Lung (tissue), 12 donors: ENCODE results near the gene RSPRY1. TPM values are rescaled to one million over a fixed set of nuclear protein-coding genes. Genes with fewer than 3 reads are reported as not detected.
A peak's percentile ranks its signal among the peaks of the same experiment; 100 is the strongest.

ENCODE experiments used
- ATAC-seq: fragments of 200-7000 bp; cut with Tn5 transposase; one replicate; pipeline ENCODE4 v1.9.1; 2020; ENCODE audit warnings: moderate number of reproducible peaks; ENCODE audit not compliant: insufficient read depth, low FRiP score
- DNase-seq, 3 donors: peaks; one replicate each; pipeline ENCODE4 v3.0.0-alpha.2; 2013 to 2017
- H3K27ac ChIP-seq, 2 donors: one replicate each; pipeline ENCODE4 v1.5.1; 2013; ENCODE audit warnings: mild to moderate bottlenecking in 2 of 2, moderate library complexity in 2 of 2, control low read depth in 1 of 2, inconsistent platforms in 1 of 2, low read depth in 1 of 2, low read length in 1 of 2
- H3K27me3 ChIP-seq, 3 donors: one replicate each; pipeline ENCODE4 v1.5.1; 2013; ENCODE audit warnings: low read length in 2 of 3; ENCODE audit not compliant: control insufficient read depth in 3 of 3, insufficient read depth in 3 of 3
- H3K36me3 ChIP-seq, 4 donors: one replicate each; pipeline ENCODE4 v1.5.1; 2013; ENCODE audit warnings: low read length in 4 of 4, mild to moderate bottlenecking in 1 of 4, moderate library complexity in 1 of 4; ENCODE audit not compliant: control insufficient read depth in 4 of 4, insufficient read depth in 4 of 4
- H3K4me1 ChIP-seq, 5 donors: one replicate each; pipeline ENCODE4 v1.5.1; 2013; ENCODE audit warnings: low read length in 5 of 5, mild to moderate bottlenecking in 2 of 5, moderate library complexity in 1 of 5; ENCODE audit not compliant: control insufficient read depth in 5 of 5, insufficient read depth in 5 of 5
- H3K4me3 ChIP-seq: one replicate; pipeline ENCODE4 v1.5.1; 2013; ENCODE audit warnings: mild to moderate bottlenecking, control low read depth, moderate library complexity
- H3K9ac ChIP-seq, 2 donors: one replicate each; pipeline ENCODE4 v1.5.1; 2013; ENCODE audit warnings: low read length in 2 of 2, control low read depth in 1 of 2; ENCODE audit not compliant: insufficient read depth in 1 of 2
- H3K9me3 ChIP-seq, 4 donors: one replicate each; pipeline ENCODE4 v1.5.1; 2013; ENCODE audit warnings: low read length in 3 of 4, mild to moderate bottlenecking in 1 of 4, moderate library complexity in 1 of 4; ENCODE audit not compliant: control insufficient read depth in 4 of 4, insufficient read depth in 3 of 4
- CTCF ChIP-seq: IDR thresholded peaks from 2 replicates; pipeline ENCODE4 v1.5.1; 2012; ENCODE audit warnings: mild to moderate bottlenecking; ENCODE audit errors: control extremely low read depth, extremely low read depth
- WGBS, 2 donors: extraction: QIAGEN DNeasy Blood & Tissue Kit; methylation state at CpG; one replicate each; pipeline ENCODE4 v1.1.7; 2013; 5-methylcytosine and 5-hydroxymethylcytosine counted together
- polyA plus RNA-seq, 2 donors: library from polyadenylated mRNA; stranded (reverse); fragments of 200-250 nt; gene quantifications; one replicate each; pipeline ENCODE4 v1.2.1, GENCODE V29; 2013
- total RNA-seq, 2 donors: library from RNA; depleted of rRNA in 1 of 2; stranded (reverse); fragments of >200 nt in 1 of 2; gene quantifications; one replicate each; pipeline ENCODE4 v1.2.1, GENCODE V29; 2014 to 2021
- donor health status: control.
- donor health status: control.
- donor health status: Bipolar disorder and iron deficiency.
- donor health status: healthy.
- donor health status: DM: yes; HTN: yes; CAD: no.

Gene RSPRY1
- total and polyA plus RNA-seq, 4 donors = 10.5 to 71.7 (median 25.2) TPM

- no peak for TF ChIP-seq CTCF
- DNase-seq = peak in 1 of 3 donors; percentile 9
- WGBS, 2 donors = 75 to 78% methylated on average over 14 of the region's 14 CpGs
- peaks cover 0 to 16% (median 0%) of the 10 kb centered on the region in 4 donors for H3K36me3 ChIP-seq
- H3K27ac ChIP-seq = peak overlapping the region in 1 of 2 donors; percentile 74
- H3K4me3 ChIP-seq = no peak overlapping the region
- H3K9me3 ChIP-seq = no peaks in the 10 kb centered on the region
- peaks cover 0 to 50% (median 12%) of the 10 kb centered on the region in 5 donors for H3K4me1 ChIP-seq
- ATAC-seq = no peak
- no peak overlapping the region for H3K9ac ChIP-seq
- no peaks in the 10 kb centered on the region for H3K27me3 ChIP-seq
Measured at GRCh38 chr16:57143149-57143921, 42.8 kb upstream of the RSPRY1 start.

GRCh38 chr16:57144027-57144426 is 42.1 kb upstream of the RSPRY1 start:
- Histone ChIP-seq H3K9ac (no peak overlapping the region), H3K4me3 (no peak overlapping the region), H3K27ac (peak overlapping the region in 1 of 2 donors; percentile 74), H3K36me3 (peaks cover 0 to 17% (median 0%) of the 10 kb centered on the region in 4 donors), H3K27me3 (no peaks in the 10 kb centered on the region), H3K9me3 (no peaks in the 10 kb centered on the region), H3K4me1 (peaks cover 0 to 57% (median 13%) of the 10 kb centered on the region in 5 donors)
- WGBS, 2 donors = 94 to 100% methylated on average over 2 of the region's 2 CpGs
- TF ChIP-seq CTCF = no peak
- DNase-seq (peak in 1 of 3 donors; percentile 12), ATAC-seq (no peak)

GRCh38 chr16:57145046-57146021 is 40.8 kb upstream of the RSPRY1 start:
- WGBS, 2 donors = 76 to 80% methylated on average over 14 of the region's 14 CpGs
- DNase-seq = no peak
- Histone ChIP-seq H3K36me3 (peaks cover 0 to 19% (median 0%) of the 10 kb centered on the region in 4 donors), H3K27ac (peak overlapping the region in 1 of 2 donors; percentile 68), H3K4me3 (no peak overlapping the region), H3K27me3 (no peaks in the 10 kb centered on the region), H3K4me1 (peaks cover 0 to 61% (median 13%) of the 10 kb centered on the region in 5 donors), H3K9ac (no peak overlapping the region), H3K9me3 (no peaks in the 10 kb centered on the region)
- no peak for TF ChIP-seq CTCF
- ATAC-seq = no peak
